COLO668 (cell line): Measurements from ENCODE around the gene GMDS.

Experiments
- DNase-seq: peaks from one replicate; lab custom pipeline; 2025; ENCODE audit not compliant: unreplicated experiment; lab: John Stamatoyannopoulos, UW

The GMDS gene

GRCh38 chr6:1584996-1585668 is 660.3 kb downstream of the GMDS start:
- no peak for DNase-seq

- DNase-seq = no peak
Observed at GRCh38 chr6:1584146-1584545, 661.3 kb downstream of the GMDS start.

GRCh38 chr6:1581120-1581991 is 664.0 kb downstream of the GMDS start:
- no peak for DNase-seq

GRCh38 chr6:1580585-1580984 is 664.8 kb downstream of the GMDS start:
- DNase-seq = no peak

- no peak for DNase-seq
Observed at GRCh38 chr6:1580109-1580508, 665.3 kb downstream of the GMDS start.

GRCh38 chr6:1579096-1579495 is 666.3 kb downstream of the GMDS start:
- DNase-seq = no peak

- DNase-seq = no peak
Observed at GRCh38 chr6:1577896-1578745, 667.3 kb downstream of the GMDS start.

- no peak for DNase-seq
Observed at GRCh38 chr6:1577146-1577680, 668.2 kb downstream of the GMDS start.

- no peak for DNase-seq
Observed at GRCh38 chr6:1576711-1577110, 668.7 kb downstream of the GMDS start.

GRCh38 chr6:1576166-1576565 is 669.2 kb downstream of the GMDS start:
- DNase-seq = no peak

- no peak for DNase-seq
Observed at GRCh38 chr6:1575210-1576041, 670.0 kb downstream of the GMDS start.

- no peak for DNase-seq
Observed at GRCh38 chr6:1574890-1575209, 670.6 kb downstream of the GMDS start.

- no peak for DNase-seq
Observed at GRCh38 chr6:1574083-1574761, 671.2 kb downstream of the GMDS start.
